ENCODE results near the gene CATSPER1. TPM values are rescaled to one million over a fixed set of nuclear protein-coding genes. Genes with fewer than 3 reads are reported as not detected.

CATSPER1 gene
- total and polyA plus RNA-seq, 2 of the 8 experiments (the other 6 are each of a cell fraction or from before 2014, with no cell fraction given), result not detected

GRCh38 chr11:66006134-66006890 lies 20.0 kb downstream of the CATSPER1 start:
- Histone ChIP-seq H2BK12ac (ENCODE audit: low read depth, low read length) (peak overlapping the region; percentile 71; the same call in 1 of the 2 replicates), H3K4me1 (replicated peaks in 1 of 4; ENCODE audit: control insufficient read depth in 3 of 4, insufficient read depth in 4 of 4, low read length in 3 of 4) (peaks cover 0 to 17% (median 6%) of the 10 kb centered on the region in 4 experiments; a peak in 5 of 7 replicates), H2AK5ac (ENCODE audit: low read depth, low read length) (no peak overlapping the region), H3K9me3 (ENCODE audit: insufficient read depth in 2 of 2, low read depth in 1 of 2, low read length in 1 of 2) (no peaks in the 10 kb centered on the region), H3K23ac (ENCODE audit: insufficient read length) (no peak overlapping the region), H3K79me2 (ENCODE audit: control insufficient read depth in 1 of 2, insufficient read depth in 2 of 2, low read length in 2 of 2) (peaks cover 0 to 15% of the 10 kb centered on the region in 2 experiments; a peak in 2 of 4 replicates), H3K27ac (ENCODE audit: low read depth, low read length) (no peak overlapping the region), H3K18ac (ENCODE audit: extremely low read depth, low read length) (no peak overlapping the region), H3K4me3 (ENCODE audit: extremely low read depth in 1 of 4, insufficient read depth in 2 of 4, low read depth in 3 of 4, low read length in 4 of 4) (no peak overlapping the region), H2BK5ac (ENCODE audit: low read depth, low read length) (peak overlapping the region; percentile 49), H3K56ac (replicated peaks; ENCODE audit: insufficient read length, low read depth, low read length) (no peak overlapping the region), H2BK20ac (ENCODE audit: low read length) (no peak overlapping the region), H3K36me3 (ENCODE audit: control insufficient read depth in 2 of 4, insufficient read depth in 4 of 4, low read length in 3 of 4) (peaks cover 0 to 10% (median 4%) of the 10 kb centered on the region in 4 experiments; a peak in 5 of 8 replicates), H4K20me1 (replicated peaks in 1 of 2; ENCODE audit: control insufficient read depth in 1 of 2, insufficient read depth in 2 of 2, low read length in 2 of 2) (peaks cover 0 to 4% of the 10 kb centered on the region in 2 experiments), H2AFZ (ENCODE audit: low read length) (no peak overlapping the region), H2BK15ac (ENCODE audit: low read length) (0 out of 2 replicates have a peak overlapping the region, but pooled peaks have one; percentile 18), H3K23me2 (ENCODE audit: low read depth, low read length) (0 out of 2 replicates have a peak, but pooled peaks cover 2% of the 10 kb centered on the region), H3K4ac (replicated peaks; ENCODE audit: insufficient read length, low read depth, low read length) (peak overlapping the region; percentile 76), H3K14ac (ENCODE audit: insufficient read length) (no peak overlapping the region), H3K4me2 (ENCODE audit: insufficient read depth in 1 of 2, low read depth in 2 of 2, low read length in 2 of 2) (no peak overlapping the region), H3K9ac (replicated peaks in 1 of 4; ENCODE audit: extremely low read depth in 1 of 4, low read depth in 3 of 4, low read length in 3 of 4) (no peak overlapping the region), H4K5ac (ENCODE audit: insufficient read length, low read depth, low read length) (no peak overlapping the region), H4K8ac (ENCODE audit: extremely low read depth, insufficient read depth, low read length) (peak overlapping the region; percentile 32; the same call in 1 of the 2 replicates), H3K79me1 (ENCODE audit: low read depth, low read length) (peaks cover 8% of the 10 kb centered on the region), H4K91ac (replicated peaks; ENCODE audit: insufficient read length, low read length) (no peak overlapping the region), H2BK120ac (replicated peaks; ENCODE audit: low read depth, low read length) (no peak overlapping the region), H3K27me3 (replicated peaks in 1 of 4; ENCODE audit: control insufficient read depth in 3 of 4, extremely low read depth in 1 of 4, insufficient read depth in 3 of 4, low read length in 3 of 4) (peaks cover 2 to 8% (median 6%) of the 10 kb centered on the region in 4 experiments)
- DNase-seq (ENCODE audit: low read depth in 1 of 2, low spot score in 2 of 2), result no peak
- ChIA-PET POLR2A (ENCODE audit: partially characterized antibody) (interaction anchor here (1.0 to 1.8 kb wide), 2 partner anchors 44 to 46 kb away, joined by 3 to 7 read pairs; no protein-coding TSS in a partner anchor), CTCF (ENCODE audit: partially characterized antibody) (interaction anchor here (0.6 to 2.0 kb wide), 2 partner anchors 16 to 322 kb away, joined by 3 to 9 read pairs; no protein-coding TSS in a partner anchor)
- WGBS, 2 experiments (ENCODE audit: extremely low coverage in 1 of 2, insufficient coverage in 1 of 2, insufficient read length in 1 of 2, insufficient replicate concordance in 2 of 2, low coverage in 1 of 2, low lambda C conversion rate in 2 of 2, missing lambda C conversion rate in 1 of 2), result 89% methylated on average over 13 of the region's 13 CpGs; no CpG with 5 or more reads in 1 of the 2 experiments
- no peak for FAIRE-seq
- TF ChIP-seq MAFK (IDR thresholded peaks at IDR 0.05; ENCODE audit: low read depth, low read length) (no peak), POLR2A (IDR thresholded peaks at IDR 0.05; ENCODE audit: control extremely low read depth in 1 of 2, low read depth in 2 of 2, low read length in 2 of 2) (no peak), SRF (IDR thresholded peaks at IDR 0.05; ENCODE audit: low read depth, low read length) (no peak), KDM1A (IDR thresholded peaks at IDR 0.05; ENCODE audit: borderline replicate concordance, low read length) (no peak), JUN (IDR thresholded peaks at IDR 0.05; ENCODE audit: low read depth, low read length) (no peak), USF2 (IDR thresholded peaks at IDR 0.05; ENCODE audit: low read length) (no peak)
